ENCODE data around the gene AZIN2.
A peak's percentile ranks its signal among the peaks of the same experiment; 100 is the strongest.
"Not testable (repeated sequence)": the region's sequence is repeated elsewhere in the genome, so short reads cannot be mapped to it uniquely, and the experiment has no call there.

Gene AZIN2
- total RNA-seq, result 6.8 to 12.1 reads per million in 2 donors

GRCh38 chr1:33080885-33081553 is at the start of gene AZIN2:
TSS of gene AZIN2 (plus strand) at chr1:33081153. CDS start at chr1:33082250, 1,097 bp downstream.
- DNase-seq, result peak; percentile 96

- DNase-seq, result no peak
Measured at GRCh38 chr1:33031506-33031905, 49.4 kb upstream of the AZIN2 start.

- no peak for DNase-seq
Measured at GRCh38 chr1:33032126-33032869, 48.7 kb upstream of the AZIN2 start.

GRCh38 chr1:33036051-33036525 is 44.9 kb upstream of the AZIN2 start:
- no peak for DNase-seq

- DNase-seq, result peak; percentile 77
Measured at GRCh38 chr1:33036526-33037503, 44.1 kb upstream of the AZIN2 start, which contains the start of gene AK2. TSS of gene AK2 (minus strand) at chr1:33036883. CDS start at chr1:33036828, 55 bp downstream.

- no peak for DNase-seq
Measured at GRCh38 chr1:33039840-33040239, 41.1 kb upstream of the AZIN2 start.

GRCh38 chr1:33041026-33041425 is 39.9 kb upstream of the AZIN2 start:
- no peak for DNase-seq

- no peak for DNase-seq
Measured at GRCh38 chr1:33042831-33043230, 38.1 kb upstream of the AZIN2 start.

GRCh38 chr1:33043267-33044092 is 37.5 kb upstream of the AZIN2 start:
- no peak for DNase-seq

- no peak for DNase-seq
Measured at GRCh38 chr1:33045246-33045645, 35.7 kb upstream of the AZIN2 start.

GRCh38 chr1:33045814-33046213 is 35.1 kb upstream of the AZIN2 start:
- DNase-seq, result no peak

GRCh38 chr1:33046234-33046633 is 34.7 kb upstream of the AZIN2 start:
- not testable (repeated sequence) for DNase-seq

- no peak for DNase-seq
Measured at GRCh38 chr1:33047290-33047689, 33.7 kb upstream of the AZIN2 start.

GRCh38 chr1:33047839-33048305 is 33.1 kb upstream of the AZIN2 start:
- no peak for DNase-seq

- no peak for DNase-seq
Measured at GRCh38 chr1:33048426-33048825, 32.5 kb upstream of the AZIN2 start.

GRCh38 chr1:33049371-33049770 is 31.6 kb upstream of the AZIN2 start:
- no peak for DNase-seq

- DNase-seq, result no peak
Measured at GRCh38 chr1:33050221-33051076, 30.5 kb upstream of the AZIN2 start.

- DNase-seq, result no peak
Measured at GRCh38 chr1:33055210-33056008, 25.5 kb upstream of the AZIN2 start.

- DNase-seq, result no peak
Measured at GRCh38 chr1:33056426-33056825, 24.5 kb upstream of the AZIN2 start.

GRCh38 chr1:33057095-33057494 is 23.9 kb upstream of the AZIN2 start:
- no peak for DNase-seq

Measured in activated gamma-delta T cell (primary cell).